ENCODE measurements around the gene ASAP2.
A peak's percentile ranks its signal among the peaks of the same experiment; 100 is the strongest.

ASAP2 gene

DNA sequence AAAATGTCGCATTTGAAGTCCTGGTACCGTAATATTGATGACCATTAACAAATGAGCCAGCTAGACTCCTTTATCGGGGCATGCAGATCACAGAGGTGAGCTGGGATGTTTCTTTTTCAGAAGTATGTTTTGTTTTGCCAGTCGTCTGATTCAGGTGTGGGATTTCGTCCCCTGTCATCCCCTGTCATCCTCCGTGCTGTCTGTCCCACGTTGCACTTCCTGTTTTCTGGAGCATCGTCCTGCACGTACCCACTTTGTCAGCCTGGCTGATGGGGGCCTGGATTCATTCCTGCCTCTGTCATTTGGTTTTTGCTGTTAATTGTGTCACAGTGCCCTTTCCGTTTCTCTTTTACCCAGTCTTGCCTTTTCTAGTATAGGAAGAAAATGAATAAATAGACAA is 72.8 kb downstream of the ASAP2 start:
- DNase-seq, result no peak

DNA sequence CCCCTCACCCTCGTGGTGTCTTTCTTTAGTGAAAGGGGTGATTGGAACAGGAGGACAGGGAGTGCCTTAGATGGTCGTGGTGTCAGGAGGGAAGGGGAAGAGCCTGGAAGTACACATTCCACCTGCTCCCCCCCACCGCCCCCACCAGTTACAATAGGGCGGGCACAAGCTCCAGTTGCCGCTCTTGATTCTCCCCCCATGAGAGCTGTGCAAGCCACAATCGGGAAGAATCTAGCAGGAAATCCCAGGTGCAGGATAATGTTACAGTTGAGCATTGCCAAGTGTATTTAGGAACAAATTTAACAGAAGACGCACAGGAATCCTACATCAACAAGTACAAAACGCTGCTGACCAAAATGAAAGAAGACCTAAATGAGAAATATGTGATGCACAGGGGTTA is 73.6 kb downstream of the ASAP2 start:
- DNase-seq, result no peak

DNA sequence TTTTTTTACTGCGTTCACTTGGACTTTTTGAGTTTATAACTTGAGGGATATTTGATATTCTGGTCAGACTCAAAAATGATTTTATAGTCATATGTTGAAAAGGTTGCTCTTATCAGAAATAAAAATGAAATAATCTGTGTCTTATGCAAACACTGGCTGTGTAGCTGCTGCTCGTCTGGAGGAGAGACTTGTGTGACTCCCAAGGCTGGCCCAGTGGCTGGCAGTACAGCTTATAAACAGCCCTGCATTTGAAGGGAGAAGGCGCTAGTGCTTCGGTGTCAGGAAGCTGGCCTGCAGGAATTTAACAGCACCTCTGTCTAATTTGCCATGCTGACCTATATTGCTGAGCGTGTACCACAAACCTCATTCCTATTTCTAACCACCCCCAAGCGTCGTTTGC is 74.5 kb downstream of the ASAP2 start:
- DNase-seq, result no peak

DNA sequence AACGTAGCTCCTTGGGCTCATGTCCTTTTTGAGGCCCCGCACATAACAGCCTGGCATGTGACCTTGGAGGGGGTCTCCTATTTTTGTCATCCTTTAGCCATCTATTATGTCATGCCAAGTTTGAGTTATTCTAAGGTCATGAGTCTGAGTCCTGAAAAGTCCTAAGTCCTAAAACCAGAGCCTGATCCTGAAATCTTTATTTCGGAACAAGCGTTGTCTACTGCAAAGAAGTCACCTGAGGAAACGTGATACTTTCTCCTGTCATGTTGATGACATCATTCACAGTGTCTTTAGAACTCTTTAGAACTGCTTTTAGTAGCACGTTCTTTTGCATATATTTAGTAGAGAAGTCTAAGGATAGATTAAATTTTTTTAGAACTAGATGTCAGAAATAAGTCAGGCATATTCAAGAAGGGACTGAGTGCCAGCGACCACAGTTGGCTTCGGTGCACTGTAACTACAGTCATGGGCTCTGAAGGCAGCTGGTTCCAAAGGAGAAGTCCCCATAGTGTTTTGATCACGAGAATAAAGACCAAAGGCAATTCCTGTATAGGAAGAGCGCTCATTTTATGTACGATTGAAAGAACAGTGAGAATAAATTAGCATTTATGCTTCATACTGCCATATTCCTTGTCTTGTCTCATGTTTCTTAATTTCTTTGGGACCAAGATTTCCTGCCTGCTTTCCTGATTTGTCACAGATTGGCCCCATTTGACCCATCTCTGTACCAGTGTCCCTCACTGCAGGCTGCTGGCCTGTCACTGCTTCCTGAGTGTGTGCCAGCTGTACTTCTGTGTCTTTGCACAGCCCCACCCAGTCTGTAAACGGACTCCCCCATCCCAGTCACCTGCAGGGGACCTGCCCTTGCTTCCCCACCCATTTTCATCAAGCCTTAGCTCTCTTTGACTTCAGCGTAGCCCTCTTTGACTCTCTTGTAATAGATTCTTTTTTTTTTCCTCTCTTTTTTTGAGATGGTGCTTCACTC is 75.8 kb downstream of the ASAP2 start:
- no peak for DNase-seq

DNA sequence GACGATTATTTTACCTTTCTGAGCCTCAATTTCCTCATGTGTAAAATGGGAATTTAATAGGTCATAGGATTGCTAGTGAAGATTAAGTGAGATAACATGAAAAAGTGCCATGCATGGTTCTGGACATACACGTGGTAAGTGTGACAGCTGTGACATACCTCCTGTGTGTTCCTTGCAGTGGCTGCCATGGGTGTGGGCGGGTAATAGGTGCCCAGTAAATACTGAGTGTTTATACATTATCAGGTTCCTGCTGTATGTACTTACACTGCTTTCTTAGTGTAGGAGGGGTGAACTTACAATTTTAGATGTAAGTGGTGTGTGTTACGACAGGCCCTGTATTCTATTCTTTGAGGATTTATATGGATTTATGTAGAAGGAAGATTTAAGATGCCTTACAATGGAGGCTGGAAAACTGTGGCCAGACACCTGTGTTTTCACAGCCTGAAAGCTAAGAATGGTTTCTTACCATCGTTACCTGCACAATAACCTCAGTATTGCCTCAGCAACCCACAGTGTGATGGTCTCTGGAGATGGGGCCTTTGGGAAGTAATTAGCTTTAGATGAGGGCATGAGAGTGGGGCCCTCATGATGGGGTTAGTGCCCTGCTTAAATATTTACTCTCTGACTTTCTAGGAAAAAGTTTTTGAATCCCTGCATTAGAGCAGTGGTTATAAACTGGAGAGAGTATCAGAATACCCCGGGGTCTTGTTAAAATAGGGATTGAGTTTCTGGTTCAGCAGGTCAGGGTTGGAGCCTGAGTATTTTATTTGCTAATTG is 78.1 kb downstream of the ASAP2 start:
- no peak for DNase-seq

DNA sequence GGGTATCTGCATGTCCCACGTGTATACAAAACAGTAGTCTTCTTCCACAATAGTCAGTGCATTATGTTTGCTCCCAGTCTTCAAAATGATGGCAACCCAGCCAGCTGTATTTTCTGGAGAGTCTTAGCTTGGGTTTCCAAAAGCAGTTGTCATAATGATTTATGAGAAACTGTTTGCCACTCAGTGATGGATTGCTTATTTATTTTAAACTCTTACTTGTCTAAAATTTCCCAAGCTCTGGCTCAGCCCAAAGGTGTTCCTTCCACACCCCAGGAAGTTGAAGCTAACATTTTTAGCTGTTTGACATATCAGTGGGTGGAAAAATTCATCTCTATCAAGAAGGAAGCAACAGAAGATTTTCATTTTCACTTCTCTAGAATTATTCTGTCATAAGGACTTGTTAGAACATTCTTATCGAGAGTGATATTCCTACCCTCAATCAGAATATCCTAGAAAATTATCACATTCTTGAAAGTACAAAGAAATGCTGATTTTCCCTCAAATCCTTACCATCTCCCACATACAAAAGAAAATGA is 78.8 kb downstream of the ASAP2 start:
- DNase-seq, result peak; percentile 71

DNA sequence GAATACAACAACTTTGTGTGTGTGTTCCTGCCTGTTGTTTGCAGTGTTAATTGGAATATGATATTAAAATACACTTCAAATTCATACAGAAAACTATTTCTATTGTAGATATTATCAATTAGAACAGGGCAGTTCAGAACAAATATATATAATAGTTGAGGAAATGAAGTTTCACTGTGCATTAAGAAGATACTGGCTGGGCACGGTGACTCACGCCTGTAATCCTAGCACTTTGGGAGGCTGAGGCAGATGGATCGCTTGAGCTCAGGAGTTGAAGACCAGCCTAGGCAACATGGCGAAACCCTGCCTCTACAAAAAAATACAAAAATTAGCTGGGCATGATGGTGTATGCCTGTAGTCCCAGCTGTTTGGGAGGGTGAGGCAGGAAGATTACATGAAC is 79.3 kb downstream of the ASAP2 start:
- no peak for DNase-seq

DNA sequence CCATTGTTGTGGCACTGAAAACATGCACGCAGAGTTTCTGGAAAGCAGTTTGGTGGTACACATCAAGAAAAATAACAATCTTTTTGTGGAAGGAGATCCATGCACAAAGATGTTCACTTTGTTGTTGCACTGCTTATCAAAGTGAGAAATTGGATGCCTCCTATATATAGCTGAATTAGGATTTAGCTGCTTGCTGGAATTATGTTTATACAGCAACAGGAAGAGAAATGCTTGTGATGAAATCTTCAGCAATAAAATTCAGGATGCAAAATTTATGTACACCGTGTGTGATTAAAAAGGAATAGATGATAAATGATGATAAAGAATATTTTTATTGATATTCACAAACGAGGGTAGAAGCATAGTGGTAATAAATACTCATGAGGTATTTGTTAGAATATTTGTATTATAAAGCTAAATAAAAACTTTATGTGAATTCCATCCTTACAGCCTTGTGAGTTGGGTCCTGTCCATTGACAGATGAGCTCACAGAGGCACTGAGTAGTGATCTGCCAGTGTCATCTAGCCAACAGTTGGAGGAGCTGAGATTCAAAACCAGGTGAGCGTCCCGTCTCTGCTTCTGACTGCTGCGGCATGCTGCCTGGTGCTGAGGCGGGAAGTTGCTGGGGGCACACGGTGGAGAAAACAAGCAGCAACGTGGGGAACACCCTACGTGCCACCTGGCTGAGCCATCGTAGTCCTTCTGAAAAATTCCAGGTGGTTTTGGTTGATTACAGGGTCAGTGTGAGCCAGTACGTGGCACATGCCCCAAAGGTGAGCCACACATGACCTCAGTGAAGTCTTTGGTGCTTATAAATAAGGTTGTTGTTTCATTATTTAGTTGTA is 80.2 kb downstream of the ASAP2 start:
- DNase-seq, result no peak

DNA sequence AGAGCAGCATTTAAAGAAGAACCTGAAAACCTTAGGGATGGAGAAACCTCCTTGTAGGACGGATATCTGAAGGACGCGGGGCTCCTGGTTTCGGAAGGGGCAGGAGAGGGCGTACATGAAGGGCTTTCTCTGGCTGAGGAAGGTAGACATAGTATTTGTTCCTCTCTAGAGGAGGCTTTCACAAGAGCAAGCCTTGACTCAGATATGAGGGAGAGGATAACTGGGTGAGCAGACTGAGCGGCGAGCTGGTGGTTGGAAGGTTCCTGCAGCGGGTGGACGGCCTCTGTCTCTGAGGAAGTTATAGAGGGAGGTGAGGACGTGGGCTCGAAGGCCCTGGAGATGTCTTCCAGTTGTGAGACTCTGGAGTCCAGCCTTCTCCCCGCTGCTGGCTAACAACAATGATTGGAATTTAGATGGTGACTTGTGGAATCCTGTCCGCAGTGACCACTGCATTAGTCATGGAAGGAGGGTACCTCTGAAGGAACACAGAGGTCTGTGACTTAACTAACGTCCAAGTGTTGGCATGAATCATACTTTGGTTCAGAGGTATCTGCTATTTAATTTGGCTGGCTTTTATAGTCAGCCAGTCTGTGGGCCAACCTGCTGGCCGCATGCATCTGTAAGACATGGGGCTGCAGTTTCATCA is 80.9 kb downstream of the ASAP2 start:
- DNase-seq, result peak; percentile 44

DNA sequence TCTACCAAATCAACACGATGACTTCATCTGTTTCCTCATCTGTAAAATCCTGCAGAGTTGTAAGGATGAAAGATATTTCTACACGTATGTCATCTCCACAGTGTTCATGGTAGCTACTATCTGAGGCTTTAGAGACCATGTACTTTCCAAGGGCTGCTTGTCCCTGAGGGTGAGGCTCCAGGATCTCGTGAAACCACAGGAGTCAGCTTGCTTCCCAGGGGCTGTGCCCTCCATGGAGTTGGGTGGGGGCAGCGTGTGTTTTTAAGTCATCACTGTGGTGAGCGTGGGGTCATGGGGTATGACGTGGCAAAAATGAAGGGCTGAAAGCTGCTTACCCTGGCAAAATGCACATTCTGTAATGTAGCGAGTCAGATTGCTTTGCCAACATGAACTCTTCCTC is 81.6 kb downstream of the ASAP2 start:
- peak; percentile 74 for DNase-seq

DNA sequence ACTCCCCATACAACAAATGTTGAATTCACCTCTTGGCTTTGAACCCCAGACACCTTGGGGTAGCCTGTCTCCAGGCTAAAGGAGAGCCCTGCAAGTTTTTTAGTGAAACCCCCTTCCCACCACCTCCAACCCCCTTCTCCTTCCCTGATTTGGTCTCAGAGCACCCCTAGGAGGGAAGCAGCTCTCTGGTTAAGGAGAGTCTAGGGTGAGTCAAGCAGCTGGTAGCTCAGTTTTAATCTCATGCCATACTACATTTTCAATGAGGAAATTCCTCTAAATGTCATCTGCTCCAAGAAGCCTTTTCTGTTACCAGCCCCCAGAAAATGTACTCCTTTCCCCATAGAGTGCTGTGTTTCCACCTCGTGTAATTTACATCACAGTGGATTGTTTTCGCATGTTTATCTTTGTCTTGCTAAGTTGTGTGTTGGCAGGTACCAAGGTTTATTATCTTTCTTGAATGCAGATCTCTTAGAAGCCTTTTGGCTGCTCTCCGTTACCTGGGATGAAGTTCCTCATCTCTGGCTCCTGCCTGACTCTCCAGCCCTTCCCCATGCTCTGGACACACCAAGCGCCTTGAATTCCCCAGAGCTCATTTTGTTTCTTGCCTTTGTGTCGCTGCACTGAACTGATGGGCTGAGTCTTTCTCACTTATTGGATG is 82.2 kb downstream of the ASAP2 start:
- DNase-seq, result peak; percentile 39

DNA sequence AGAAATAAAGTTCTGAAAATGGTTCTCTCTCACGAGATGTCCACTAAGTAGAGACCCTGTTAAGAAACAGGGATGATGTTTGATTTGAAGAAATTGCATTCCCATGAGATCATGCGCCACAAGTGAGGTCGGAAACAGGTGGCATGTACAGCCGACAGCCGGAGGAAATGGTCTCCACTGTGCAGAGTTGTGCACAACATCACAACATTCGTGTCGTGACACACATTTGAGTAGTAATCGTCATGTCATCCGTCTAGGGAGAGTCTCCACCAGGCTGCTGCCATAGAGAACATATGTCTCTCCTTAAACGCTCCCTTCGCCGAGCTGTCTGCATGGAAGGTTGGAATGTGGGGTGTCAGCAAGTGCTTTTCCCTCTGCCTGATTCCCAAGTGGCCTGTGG is 84.7 kb downstream of the ASAP2 start:
- DNase-seq, result no peak

DNA sequence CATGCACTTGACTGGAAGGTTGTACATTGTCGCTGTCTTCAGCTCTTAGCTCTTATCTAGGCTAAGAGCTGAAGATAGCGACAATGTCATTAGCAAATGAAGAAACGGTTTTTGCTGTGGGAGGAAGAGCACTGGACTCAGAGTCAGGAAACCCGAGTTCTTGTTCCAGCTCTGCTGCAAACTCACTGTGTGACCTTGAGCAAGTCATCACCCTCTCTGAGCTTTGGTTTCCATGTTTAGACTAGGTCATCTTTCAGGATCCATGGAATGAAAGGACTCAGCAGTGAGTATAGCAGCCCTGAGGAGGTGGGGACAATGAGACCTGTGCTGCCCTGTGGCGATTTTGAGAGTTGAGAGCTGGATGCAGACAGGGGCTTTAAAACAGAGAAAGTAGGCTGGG is 85.3 kb downstream of the ASAP2 start:
- DNase-seq, result no peak

DNA sequence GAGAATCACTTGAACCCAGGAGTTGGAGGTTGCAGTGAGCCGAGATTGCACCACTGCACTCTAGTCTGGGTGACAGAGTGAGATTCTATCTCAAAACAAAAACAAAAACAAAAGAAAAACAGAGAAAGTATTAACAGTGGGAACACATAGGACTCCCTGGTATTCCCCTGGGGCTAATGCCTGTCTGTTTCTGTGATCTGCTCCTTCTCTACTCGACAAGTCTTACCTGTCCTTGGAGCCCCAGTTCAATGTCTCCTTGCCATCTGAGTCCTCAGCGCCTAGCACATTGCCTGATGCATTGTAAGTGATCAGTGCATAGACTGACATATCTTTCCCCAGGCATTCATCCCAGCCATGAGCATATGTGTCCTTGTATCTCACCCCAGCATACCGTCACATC is 85.8 kb downstream of the ASAP2 start:
- no peak for DNase-seq

DNA sequence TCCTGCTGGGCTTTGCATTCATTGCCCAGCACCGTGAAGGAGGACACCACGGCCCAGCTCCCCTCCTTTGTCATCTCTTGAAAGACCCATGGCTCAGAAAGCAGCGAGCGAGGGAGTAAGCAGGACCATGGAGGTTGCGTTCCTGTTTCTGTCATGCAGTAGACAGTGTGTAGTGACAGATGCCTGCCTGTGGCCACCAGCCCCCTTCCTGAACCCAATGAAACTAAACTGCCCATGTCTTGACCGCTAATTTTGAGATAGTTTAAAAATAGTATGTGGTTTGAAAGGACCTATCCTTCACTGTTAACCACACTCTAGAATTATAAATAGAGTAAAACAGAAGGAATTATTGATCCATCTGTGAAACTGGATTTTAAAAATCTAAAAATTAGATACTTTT is 88.2 kb downstream of the ASAP2 start:
- no peak for DNase-seq

DNA sequence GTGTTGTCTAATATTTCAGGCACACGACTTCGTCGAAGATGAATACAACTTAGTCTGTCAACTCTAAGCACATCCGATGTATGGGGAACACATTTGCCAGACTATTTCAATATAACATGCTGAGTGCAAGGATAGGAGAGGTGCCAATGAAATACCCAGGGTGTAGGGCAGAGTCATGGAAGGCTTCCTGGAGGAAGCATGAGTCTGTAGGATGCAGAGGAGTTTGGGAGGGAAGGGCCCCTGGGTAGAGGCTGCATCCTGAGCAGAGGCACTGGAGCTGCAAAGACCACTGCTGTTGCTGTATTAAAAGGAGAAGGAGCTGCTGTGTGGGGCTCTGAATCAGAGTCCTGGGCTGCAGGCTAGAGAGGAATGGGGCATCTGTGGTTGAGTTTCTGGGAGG is 89.9 kb downstream of the ASAP2 start:
- DNase-seq, result no peak

DNA sequence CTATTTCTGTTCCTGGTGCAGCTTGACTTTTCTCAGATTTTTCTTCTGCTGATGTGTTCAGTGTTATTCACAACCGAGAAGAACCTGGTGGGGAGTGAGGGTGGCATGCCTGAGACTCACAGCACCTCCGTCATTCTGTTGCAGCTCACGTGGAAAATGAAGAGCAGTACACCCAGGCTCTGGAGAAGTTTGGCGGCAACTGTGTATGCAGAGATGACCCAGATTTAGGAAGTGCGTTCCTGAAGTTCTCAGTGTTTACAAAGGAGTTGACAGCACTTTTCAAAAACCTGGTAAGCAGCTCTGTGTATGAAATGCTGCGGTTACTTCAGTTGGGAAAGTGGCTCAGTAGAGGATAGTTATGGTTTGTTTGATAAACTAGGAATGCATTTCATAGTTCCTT is 90.5 kb downstream of the ASAP2 start:
- DNase-seq, result no peak

DNA sequence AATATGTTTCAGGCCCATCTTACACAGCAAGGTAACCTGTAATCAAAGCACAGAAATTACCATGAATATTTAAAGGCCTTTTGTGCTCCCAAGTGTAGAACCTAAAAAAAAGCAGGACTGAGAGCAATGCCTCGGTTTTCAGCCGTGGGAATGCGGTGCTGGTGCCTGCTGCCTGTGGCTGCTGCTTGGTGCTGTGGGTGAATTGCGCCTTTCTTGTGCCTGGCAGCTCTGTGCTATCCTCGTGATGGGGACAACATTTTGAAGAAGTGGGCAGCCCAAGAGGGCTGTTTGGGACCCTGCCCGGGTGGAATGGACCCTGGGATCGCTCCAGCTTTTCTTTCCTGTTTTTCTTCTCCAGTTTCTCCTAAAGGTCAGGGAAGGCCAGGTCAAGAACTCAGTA is 91.2 kb downstream of the ASAP2 start:
- DNase-seq, result no peak

DNA sequence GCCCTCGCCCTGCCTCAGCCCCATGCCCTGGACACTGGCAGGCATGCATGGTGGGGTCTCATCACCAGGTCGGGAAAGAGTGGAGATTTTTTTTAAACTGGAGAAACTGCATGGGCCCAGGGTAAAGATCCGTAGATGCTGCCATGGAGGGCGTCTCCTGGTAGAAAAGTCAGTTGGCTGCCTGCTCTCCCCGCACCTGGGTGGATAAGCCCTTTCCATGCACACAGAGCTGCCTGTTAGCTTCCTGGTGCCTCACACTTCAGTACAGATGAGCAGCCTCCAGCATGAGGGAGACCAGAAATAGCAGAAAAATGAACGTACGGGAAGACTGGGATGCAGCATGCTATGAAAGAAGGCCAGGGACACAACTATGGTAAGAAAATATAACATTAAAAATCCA is 92.0 kb downstream of the ASAP2 start:
- no peak for DNase-seq

DNA sequence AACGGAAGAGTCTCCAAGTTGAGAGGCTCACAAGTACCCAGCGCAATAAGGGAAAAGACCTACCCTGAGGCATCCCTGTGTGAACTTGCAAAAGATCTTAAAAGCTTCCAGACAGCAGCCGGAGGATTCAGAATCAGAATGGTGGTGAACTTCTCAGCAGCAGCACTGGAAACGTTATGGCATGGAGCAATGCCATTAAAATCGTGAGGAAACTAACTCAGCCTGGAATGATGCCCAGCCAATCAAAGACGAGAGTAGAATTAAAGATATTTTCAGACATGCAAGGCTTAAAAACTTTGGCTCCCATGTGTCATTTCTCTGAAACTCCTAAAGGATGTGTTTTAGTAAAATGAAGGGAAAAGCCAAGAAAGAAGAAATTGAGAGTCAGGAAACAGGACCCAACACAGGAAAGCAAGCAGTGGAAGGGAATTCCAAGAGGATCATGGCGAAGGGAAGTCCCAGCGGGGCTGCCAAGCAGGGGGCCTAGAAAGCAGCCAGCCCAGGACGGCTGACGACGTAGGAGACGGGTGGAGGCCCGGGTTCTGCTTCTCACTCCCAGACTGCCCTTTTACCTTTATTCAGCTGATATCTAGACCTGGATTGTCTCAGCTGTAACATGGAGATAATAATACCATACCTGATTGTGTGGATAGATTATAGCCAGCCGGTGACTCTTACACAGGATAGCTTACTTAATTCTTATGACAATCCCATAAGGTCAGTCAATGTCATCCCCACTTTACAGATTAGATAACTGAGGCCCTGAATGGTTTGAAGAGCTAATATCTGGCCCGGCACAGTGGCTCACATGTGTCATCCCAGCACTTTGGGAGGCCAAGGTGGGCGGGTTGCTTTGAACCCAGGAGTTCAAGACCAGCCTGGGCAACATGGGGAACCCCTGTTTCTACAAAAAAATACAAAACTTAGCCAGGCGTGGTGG is 92.8 kb downstream of the ASAP2 start:
- no peak for DNase-seq

DNA sequence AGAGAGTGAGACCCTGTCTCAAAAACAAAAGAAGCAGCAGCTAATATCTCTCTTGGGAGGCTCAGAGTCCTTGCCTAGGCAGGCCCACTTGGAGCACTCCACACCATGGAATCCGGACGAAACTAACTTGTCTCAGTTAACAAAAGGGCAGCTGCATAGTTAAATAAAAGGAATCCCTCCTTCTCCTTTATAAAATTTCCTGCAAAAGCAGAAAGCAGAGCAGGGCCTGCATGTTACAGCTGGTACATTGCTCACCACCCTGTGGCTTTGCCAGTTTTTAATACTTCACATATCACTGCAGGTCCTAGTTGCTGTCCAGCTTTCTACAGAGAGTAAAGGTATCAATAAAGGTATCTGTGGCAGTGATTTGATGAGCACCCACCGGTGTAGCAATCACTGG is 93.6 kb downstream of the ASAP2 start:
- DNase-seq, result no peak

All from inflammatory macrophage treated with lipopolysaccharide for 4 hours (primary cell).